Prostate gland (tissue), 2 donors: Measurements from ENCODE around the gene ST7.

ENCODE experiments used
- POLR2AphosphoS5 ChIP-seq: sonication (generic); formaldehyde crosslinking; IDR thresholded peaks from one replicate; pipeline ENCODE4 v1.6.1; 2017; ENCODE audit warnings: antibody characterized with exemption
- TF ChIP-seq, protein P1 (sequence below), 4 experiments: fragments of 200-600 bp in 2 of 4; fragments of 450-650 bp in 2 of 4; sonication (generic) in 2 of 4; IDR thresholded peaks; 1 replicate in 3 of 4; 2 replicates in 1 of 4; pipeline ENCODE4 v1.5.1; 2016 to 2019; ENCODE audit warnings: antibody characterized with exemption in 4 of 4, mild to moderate bottlenecking in 2 of 4, moderate library complexity in 2 of 4

DNA sequence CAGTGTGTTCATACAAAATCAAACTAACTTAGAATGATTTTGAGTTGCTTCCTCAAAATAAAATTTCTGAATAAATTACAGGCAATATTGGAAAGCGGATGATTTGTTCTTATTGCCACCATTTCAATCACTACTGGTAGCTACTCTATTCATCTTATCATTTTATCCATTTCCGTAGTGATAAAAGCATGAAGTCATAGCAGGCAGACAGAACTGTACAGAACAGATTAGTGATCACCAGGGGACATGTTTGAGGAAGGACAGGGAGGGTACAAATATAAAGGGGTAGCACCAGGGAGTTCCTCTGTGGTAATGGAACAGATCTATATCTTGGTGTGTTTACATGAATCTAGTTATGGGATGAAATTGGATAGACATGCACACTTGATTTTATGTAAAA lies 231.1 kb downstream of the ST7 start:
- TF ChIP-seq, protein P1, sequence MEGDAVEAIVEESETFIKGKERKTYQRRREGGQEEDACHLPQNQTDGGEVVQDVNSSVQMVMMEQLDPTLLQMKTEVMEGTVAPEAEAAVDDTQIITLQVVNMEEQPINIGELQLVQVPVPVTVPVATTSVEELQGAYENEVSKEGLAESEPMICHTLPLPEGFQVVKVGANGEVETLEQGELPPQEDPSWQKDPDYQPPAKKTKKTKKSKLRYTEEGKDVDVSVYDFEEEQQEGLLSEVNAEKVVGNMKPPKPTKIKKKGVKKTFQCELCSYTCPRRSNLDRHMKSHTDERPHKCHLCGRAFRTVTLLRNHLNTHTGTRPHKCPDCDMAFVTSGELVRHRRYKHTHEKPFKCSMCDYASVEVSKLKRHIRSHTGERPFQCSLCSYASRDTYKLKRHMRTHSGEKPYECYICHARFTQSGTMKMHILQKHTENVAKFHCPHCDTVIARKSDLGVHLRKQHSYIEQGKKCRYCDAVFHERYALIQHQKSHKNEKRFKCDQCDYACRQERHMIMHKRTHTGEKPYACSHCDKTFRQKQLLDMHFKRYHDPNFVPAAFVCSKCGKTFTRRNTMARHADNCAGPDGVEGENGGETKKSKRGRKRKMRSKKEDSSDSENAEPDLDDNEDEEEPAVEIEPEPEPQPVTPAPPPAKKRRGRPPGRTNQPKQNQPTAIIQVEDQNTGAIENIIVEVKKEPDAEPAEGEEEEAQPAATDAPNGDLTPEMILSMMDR (IDR thresholded peaks at IDR 0.05) = no peak
- no peak for TF ChIP-seq POLR2AphosphoS5
